ENCODE measurements around the gene TRIO.

TRIO gene

DNA sequence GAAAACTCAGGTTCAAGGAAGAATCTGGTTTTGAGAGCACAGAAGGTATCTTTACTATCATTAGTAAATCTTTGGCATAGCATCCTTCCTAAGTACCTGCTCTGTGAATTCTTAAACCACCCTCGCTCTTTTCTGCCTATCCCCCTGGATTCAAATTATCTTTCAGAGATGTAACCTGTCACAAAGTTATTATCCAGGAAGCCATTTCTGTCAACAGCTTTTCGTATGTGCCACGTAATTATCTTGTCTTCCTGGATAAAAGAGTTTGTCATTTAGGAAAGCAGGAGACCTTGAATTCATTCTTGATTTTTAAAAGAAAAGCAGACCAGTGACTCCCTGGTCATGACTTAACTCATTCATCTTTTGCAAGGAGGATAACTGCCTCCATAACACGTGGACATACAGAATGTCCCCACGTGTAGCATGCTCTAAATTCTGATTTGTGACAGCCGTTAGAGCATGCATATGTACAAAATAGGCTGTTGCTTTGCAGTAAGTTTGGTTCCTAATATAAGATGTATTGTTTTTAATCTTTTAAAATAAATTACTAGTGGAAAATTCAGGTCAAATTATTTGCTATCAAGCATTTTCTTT is 189.0 kb downstream of the TRIO start:
- no peaks in the 10 kb centered on the region for H3K27me3 Mint-ChIP-seq
- peaks cover 20% of the 10 kb centered on the region for H3K4me1 Mint-ChIP-seq
- ATAC-seq = no peak

GRCh38 chr5:14332746-14333145 is 189.6 kb downstream of the TRIO start:
- peaks cover 20% of the 10 kb centered on the region for H3K4me1 Mint-ChIP-seq
- DNase-seq (no peak), ATAC-seq (no peak)
- no peaks in the 10 kb centered on the region for H3K9me3 Mint-ChIP-seq
- H3K4me3 Mint-ChIP-seq = no peak overlapping the region
- no peak overlapping the region for H3K27ac Mint-ChIP-seq
- no peaks in the 10 kb centered on the region for H3K27me3 Mint-ChIP-seq

More for the DNA sequence above, 189.0 kb downstream of the TRIO start:
- Mint-ChIP-seq H3K27ac (no peak overlapping the region), H3K9me3 (no peaks in the 10 kb centered on the region), H3K4me3 (peak overlapping the region in 1 of 2 donors; percentile 24)
- no peak for DNase-seq

DNA sequence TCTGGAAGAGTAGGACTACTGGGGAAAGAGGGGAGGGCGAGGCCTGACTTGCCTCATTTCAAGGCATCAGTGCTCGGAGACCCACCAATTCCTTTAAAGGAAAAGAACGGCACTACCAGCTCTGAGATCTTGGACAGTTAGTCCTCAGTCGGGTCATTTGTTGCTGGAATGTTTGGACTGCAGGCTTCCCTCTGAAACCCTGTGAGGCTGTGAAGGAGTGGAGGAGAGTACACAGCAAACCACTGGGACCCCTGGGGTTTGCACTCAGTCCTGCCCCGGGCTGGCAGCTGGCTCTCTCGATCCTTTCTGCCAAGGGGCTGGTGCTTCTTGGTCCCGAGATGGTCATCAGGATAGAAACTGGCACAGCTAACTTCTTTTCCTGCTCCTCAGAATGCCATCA is 194.5 kb downstream of the TRIO start:
- ATAC-seq = no peak
- H3K27me3 Mint-ChIP-seq = no peaks in the 10 kb centered on the region
- no peaks in the 10 kb centered on the region for H3K9me3 Mint-ChIP-seq
- H3K4me1 Mint-ChIP-seq = peaks cover 6% of the 10 kb centered on the region
- DNase-seq = no peak
- no peak overlapping the region for H3K4me3 Mint-ChIP-seq
- no peak overlapping the region for H3K27ac Mint-ChIP-seq

- Mint-ChIP-seq H3K4me3 (no peak overlapping the region), H3K27ac (no peak overlapping the region), H3K9me3 (no peaks in the 10 kb centered on the region), H3K27me3 (no peaks in the 10 kb centered on the region), H3K4me1 (peaks cover 8% of the 10 kb centered on the region)
- DNase-seq = no peak
- ATAC-seq = no peak
Observed at GRCh38 chr5:14339468-14339867, 196.3 kb downstream of the TRIO start.

GRCh38 chr5:14341571-14342230 is 198.6 kb downstream of the TRIO start:
- H3K27me3 Mint-ChIP-seq = no peaks in the 10 kb centered on the region
- H3K4me3 Mint-ChIP-seq = no peak overlapping the region
- no peak for DNase-seq
- peaks cover 8% of the 10 kb centered on the region for H3K4me1 Mint-ChIP-seq
- H3K27ac Mint-ChIP-seq = no peak overlapping the region
- H3K9me3 Mint-ChIP-seq = no peaks in the 10 kb centered on the region
- ATAC-seq = no peak

DNA sequence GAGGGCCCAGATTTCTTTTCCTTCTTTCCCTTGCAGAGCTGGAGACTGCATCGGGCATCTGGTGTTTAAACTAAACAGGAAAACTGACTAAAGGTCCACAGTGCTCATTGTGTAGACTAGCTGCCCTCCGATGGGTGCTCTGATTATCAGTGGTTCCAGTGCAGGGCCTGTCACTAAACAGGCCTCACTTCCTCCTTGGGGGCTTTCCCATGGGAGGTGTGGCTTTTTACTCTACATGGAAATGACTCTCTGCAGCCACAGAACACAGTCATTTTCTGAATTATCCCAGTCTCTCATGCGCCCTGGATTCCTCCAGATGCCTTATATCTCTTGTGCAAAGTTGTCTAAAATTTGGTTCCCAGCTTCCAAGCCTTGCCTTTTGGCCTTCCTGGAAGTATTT is 199.2 kb downstream of the TRIO start:
- DNase-seq = no peak
- H3K27me3 Mint-ChIP-seq = no peaks in the 10 kb centered on the region
- no peak overlapping the region for H3K4me3 Mint-ChIP-seq
- H3K9me3 Mint-ChIP-seq = no peaks in the 10 kb centered on the region
- peaks cover 8% of the 10 kb centered on the region for H3K4me1 Mint-ChIP-seq
- H3K27ac Mint-ChIP-seq = no peak overlapping the region
- peak; percentile 83 for ATAC-seq

DNA sequence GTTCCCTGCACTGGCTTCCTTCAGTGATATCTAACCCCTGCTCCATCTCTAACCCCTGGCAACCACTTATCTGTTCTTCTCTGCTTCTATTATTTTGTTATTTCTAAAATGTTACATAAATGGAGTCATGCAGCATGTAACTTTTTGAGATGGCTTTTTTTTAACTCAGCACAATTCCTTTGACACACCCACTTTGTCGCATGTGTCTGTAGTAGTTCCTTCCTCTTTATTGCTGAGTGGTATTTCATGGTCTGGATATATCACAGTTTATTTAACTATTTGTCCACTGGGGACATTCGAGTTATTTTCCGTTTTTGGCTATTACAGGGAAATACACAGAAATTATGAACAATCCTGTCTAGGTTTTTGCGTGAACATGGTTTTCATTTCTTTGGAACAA is 200.2 kb downstream of the TRIO start:
- Mint-ChIP-seq H3K27ac (no peak overlapping the region), H3K27me3 (no peaks in the 10 kb centered on the region), H3K4me1 (peaks cover 8% of the 10 kb centered on the region), H3K9me3 (no peaks in the 10 kb centered on the region), H3K4me3 (no peak overlapping the region)
- no peak for ATAC-seq
- no peak for DNase-seq

DNA sequence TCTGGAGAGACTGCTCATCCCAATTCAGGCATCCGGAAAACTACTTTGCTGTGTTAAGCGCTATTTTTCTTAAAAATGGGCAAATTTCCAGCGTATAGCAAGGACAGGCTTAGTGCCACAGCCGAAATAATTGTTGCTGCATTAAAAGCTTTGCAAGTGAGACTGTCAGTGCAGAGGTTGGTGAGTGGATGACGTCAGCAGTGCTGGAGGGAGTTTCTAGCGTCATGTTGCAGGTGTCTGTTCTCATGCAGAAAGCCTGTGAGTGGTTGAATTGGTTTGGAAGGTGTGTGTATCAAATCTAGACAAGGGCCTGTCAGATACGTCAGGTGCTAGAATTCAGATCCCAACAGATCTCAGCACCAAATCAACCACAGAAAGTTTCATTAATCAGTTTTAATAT is 204.4 kb downstream of the TRIO start:
- DNase-seq = no peak
- no peak for ATAC-seq
- H3K4me1 Mint-ChIP-seq = peaks cover 3% of the 10 kb centered on the region
- no peak overlapping the region for H3K27ac Mint-ChIP-seq
- peaks cover 6 to 7% of the 10 kb centered on the region in 2 donors for H3K9me3 Mint-ChIP-seq
- H3K4me3 Mint-ChIP-seq = no peak overlapping the region
- H3K27me3 Mint-ChIP-seq = no peaks in the 10 kb centered on the region

GRCh38 chr5:14348142-14348541 is 205.0 kb downstream of the TRIO start:
- H3K4me1 Mint-ChIP-seq = no peaks in the 10 kb centered on the region
- peaks cover 6 to 7% of the 10 kb centered on the region in 2 donors for H3K9me3 Mint-ChIP-seq
- DNase-seq = no peak
- no peaks in the 10 kb centered on the region for H3K27me3 Mint-ChIP-seq
- ATAC-seq = no peak
- H3K27ac Mint-ChIP-seq = no peak overlapping the region
- H3K4me3 Mint-ChIP-seq = no peak overlapping the region

- H3K4me3 Mint-ChIP-seq = no peak overlapping the region
- no peaks in the 10 kb centered on the region for H3K27me3 Mint-ChIP-seq
- H3K27ac Mint-ChIP-seq = no peak overlapping the region
- ATAC-seq (no peak), DNase-seq (no peak)
- peaks cover 6 to 7% of the 10 kb centered on the region in 2 donors for H3K9me3 Mint-ChIP-seq
- no peaks in the 10 kb centered on the region for H3K4me1 Mint-ChIP-seq
Observed at GRCh38 chr5:14349029-14349428, 205.9 kb downstream of the TRIO start.

DNA sequence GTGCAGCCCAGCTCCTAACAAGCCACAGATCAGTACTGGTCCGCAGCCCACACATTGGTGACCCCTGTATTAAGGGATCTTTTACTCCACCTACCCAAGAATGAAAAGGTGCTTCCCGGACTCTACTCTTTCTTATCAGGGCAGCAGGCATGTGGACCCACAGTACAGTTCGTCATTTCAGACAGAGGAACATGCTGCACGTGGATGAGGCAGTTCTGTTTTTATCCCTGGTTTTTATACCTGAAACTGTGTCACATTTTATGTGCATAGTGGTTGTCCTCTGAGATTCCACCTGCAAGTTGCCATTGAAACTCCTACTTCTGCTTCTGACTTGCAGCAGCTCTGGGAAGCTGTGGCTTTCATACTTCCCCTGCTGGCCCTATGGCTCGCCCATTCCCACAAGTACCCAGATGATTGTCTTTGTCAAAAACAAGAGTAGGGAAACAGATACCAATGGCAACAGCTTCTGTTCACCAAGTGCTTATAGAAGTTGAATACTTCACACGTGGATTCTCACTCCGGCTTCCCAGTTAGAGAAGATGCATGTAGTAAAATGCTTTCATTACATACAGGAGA is 208.0 kb downstream of the TRIO start:
- H3K27ac Mint-ChIP-seq = no peak overlapping the region
- DNase-seq (no peak), ATAC-seq (no peak)
- peaks cover 6 to 7% of the 10 kb centered on the region in 2 donors for H3K9me3 Mint-ChIP-seq
- peaks cover 2% of the 10 kb centered on the region for H3K4me1 Mint-ChIP-seq
- no peaks in the 10 kb centered on the region for H3K27me3 Mint-ChIP-seq
- no peak overlapping the region for H3K4me3 Mint-ChIP-seq

GRCh38 chr5:14351845-14352712 is 208.9 kb downstream of the TRIO start:
- no peaks in the 10 kb centered on the region for H3K27me3 Mint-ChIP-seq
- H3K4me1 Mint-ChIP-seq = peaks cover 10% of the 10 kb centered on the region
- peak; percentile 91 for ATAC-seq
- DNase-seq = peak; percentile 59 to 66
- H3K4me3 Mint-ChIP-seq = no peak overlapping the region
- peaks cover 6 to 7% of the 10 kb centered on the region in 2 donors for H3K9me3 Mint-ChIP-seq
- H3K27ac Mint-ChIP-seq = no peak overlapping the region

- H3K27ac Mint-ChIP-seq = no peak overlapping the region
- no peak overlapping the region for H3K4me3 Mint-ChIP-seq
- no peaks in the 10 kb centered on the region for H3K27me3 Mint-ChIP-seq
- H3K4me1 Mint-ChIP-seq = peaks cover 10% of the 10 kb centered on the region
- peaks cover 4% of the 10 kb centered on the region in 2 donors for H3K9me3 Mint-ChIP-seq
- ATAC-seq (no peak), DNase-seq (no peak)
Observed at GRCh38 chr5:14353726-14354474, 210.8 kb downstream of the TRIO start.

GRCh38 chr5:14355391-14355790 is 212.2 kb downstream of the TRIO start:
- H3K27ac Mint-ChIP-seq = no peak overlapping the region
- ATAC-seq = no peak
- no peaks in the 10 kb centered on the region for H3K9me3 Mint-ChIP-seq
- H3K27me3 Mint-ChIP-seq = no peaks in the 10 kb centered on the region
- no peak overlapping the region for H3K4me3 Mint-ChIP-seq
- H3K4me1 Mint-ChIP-seq = peaks cover 10% of the 10 kb centered on the region
- DNase-seq = no peak

GRCh38 chr5:14356305-14356704 is 213.2 kb downstream of the TRIO start:
- Mint-ChIP-seq H3K27me3 (no peaks in the 10 kb centered on the region), H3K27ac (peak overlapping the region in 1 of 2 donors; percentile 4), H3K9me3 (no peaks in the 10 kb centered on the region), H3K4me1 (peaks cover 10% of the 10 kb centered on the region), H3K4me3 (no peak overlapping the region)
- DNase-seq = no peak
- peak; percentile 19 for ATAC-seq

Data from stimulated activated naive CD8-positive, alpha-beta T cell treated with anti-CD3 and anti-CD28 coated beads, Interleukin-15, amount 100 ng/mL, for 72 hours (primary cell).